Islet of Langerhans (tissue), 1 donor: ENCODE measurements around the gene DBP.
"Not testable (repeated sequence)": the region's sequence is repeated elsewhere in the genome, so short reads cannot be mapped to it uniquely, and the experiment has no call there.

Source experiments
- FAIRE-seq: peaks from one replicate; lab custom pipeline; 2011; peaks lifted over from hg19 to GRCh38; lab: Jason Lieb, UNC

DBP gene

DNA sequence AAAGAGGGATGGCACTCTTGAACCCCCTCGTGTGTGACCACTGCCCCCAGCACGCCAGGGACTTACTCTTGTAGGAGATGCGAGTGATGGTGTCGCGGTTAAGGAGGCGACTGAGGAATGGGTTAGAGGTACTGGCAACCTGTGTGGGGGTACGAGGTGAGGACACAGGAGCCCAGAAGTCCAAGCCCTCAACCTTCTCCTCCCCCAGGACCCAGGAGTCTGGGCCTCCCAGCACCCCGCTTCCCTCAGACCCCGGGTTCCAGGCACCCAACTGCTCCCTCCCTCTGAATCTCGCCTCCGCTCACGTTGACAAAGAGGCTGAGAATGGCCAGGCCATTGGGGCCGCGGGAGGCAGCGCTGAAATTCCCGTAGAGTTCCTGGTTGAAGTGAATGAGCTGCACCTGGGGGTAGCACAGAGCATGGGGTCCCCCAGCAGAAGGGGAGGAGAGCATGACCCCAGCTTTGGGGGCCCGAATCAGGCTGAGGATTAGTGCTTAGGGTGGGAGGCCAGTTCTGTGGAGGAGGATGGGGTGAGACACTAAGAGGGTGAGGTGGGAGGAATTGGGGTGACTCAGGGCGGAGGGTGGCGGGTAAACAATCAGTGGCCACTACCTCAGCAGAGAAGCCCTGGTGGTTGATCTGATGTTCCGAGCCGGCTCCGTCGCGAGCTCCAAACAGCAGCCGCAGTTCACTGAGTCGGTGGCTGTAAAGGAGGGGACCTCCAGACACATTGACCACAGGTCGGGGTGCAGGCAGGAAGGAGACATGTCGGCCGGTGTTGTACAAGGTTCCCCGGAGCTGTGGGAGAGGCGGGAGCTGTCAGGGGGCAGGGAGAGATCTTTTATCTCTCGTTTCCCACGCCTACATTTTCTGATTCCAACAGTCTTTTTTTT lies 2.5 kb upstream of the DBP start:
- no peak for FAIRE-seq

- FAIRE-seq, result no peak
Observed at GRCh38 chr19:48638831-48639381, 1.7 kb upstream of the DBP start.

- FAIRE-seq, result no peak
Observed at GRCh38 chr19:48637948-48638830, 1.0 kb upstream of the DBP start.

DNA sequence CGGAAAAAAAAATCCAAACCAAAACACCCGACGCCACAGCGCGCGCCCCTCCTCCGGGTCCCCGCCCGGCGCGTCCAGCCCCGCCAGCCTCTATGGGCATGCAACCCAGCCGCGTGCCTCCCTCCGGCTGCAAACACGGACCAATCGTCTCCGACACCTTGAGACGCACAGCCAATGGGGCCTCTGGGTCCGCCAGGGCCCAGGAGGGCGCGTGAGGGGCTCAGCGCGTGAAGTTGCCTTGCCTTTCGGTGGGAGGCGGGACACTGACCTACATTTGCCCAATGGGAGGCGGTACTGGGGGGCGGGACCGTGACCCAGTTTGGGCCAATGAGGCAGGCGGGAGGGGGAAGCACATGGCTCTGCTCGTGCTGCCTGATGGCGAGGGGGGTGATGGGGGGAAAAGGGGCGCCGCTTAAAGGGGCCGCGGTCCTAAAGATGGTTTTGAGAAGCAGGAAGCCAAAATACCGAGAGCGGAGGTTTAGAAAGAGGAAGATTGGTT lies 319 bp upstream of the DBP start:
- no peak for FAIRE-seq

DNA sequence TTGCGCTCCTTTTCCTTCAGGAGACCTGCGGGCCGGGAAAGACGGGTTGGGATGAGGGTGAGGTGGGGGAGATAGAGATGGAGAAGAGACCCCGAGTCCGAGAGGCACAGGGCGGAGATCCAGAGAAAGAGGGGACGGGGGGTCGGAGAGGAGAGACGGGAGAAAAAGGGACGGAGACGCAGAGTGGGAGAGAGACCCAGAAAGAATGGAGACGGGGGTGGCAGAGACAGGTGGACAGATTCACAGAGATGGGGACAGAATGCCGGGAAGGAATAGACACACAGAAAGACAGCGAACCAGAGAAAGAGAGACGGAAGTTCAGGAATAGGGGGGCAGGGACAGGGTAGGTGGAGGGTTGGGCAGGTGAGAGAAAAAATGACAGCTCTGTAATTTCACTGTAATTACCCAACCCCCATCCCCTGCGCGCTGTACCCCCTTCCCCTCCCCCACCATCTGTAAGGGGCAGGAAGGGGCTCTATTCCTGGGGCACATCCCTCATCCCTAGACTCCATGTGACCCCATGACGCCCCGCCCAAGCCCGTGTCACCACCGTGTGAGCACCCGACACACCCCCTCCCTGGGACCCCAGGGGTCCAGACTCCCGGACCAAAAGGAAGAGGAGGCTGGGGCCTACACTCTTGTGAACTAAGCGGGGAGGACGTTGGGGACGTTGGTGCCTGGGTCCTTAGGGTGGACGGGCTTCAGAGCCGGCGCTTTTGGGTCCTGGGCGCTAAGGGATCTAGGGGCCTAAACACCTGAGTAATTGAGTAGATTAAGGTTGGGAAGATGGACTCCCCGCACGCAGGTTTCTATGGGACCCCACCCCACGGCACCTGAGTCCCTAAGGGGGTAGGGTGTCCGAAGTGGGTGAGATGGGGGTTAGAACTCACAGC lies 967 bp downstream of the DBP start:
- FAIRE-seq, result no peak

DNA sequence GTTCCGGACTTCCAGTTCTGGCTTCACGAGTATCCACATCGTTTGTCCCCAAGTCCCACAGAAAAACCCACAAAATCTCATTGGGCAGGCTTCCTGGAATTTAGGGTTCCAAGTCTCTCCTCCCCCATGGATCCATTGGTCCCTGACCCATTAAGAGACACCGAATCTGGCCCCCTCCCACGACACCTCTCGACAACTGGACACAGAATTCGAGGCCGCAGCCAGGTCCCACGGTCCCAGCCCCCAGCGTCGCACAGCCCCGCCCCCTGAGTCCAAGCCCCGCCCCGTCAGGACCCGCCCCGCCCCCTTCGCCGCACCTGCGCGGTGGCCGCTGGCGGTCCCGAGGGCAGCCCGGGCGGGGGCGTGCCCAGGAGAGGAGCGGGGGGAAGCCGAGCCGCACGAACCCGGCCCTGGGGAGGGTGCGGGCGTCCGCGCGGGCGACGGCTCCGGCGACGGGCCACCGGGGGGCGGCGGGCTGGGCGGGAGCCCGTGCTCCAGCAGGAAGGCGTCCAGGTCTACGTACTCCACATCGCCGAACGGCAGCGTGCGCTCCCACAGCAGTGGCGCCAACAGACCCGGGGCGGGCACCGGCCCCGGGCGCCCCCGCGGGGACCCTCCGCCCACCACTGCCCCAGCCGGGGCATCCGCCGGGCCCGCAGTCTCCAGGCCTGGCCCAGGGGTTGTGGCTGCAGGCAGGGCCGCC lies 1.8 kb downstream of the DBP start:
- FAIRE-seq, result no peak

- FAIRE-seq, result peak; percentile 51
Observed at GRCh38 chr19:48634424-48635262, 2.5 kb downstream of the DBP start.

GRCh38 chr19:48634036-48634342 lies 3.2 kb downstream of the DBP start:
- FAIRE-seq, result no peak

- FAIRE-seq, result no peak
Observed at GRCh38 chr19:48633148-48634035, 3.8 kb downstream of the DBP start.

- FAIRE-seq, result no peak
Observed at GRCh38 chr19:48632692-48633147, 4.5 kb downstream of the DBP start.

- not testable (repeated sequence) for FAIRE-seq
Observed at GRCh38 chr19:48632286-48632685, 4.9 kb downstream of the DBP start.

GRCh38 chr19:48631225-48631624 lies 6.0 kb downstream of the DBP start:
- FAIRE-seq, result no peak

DNA sequence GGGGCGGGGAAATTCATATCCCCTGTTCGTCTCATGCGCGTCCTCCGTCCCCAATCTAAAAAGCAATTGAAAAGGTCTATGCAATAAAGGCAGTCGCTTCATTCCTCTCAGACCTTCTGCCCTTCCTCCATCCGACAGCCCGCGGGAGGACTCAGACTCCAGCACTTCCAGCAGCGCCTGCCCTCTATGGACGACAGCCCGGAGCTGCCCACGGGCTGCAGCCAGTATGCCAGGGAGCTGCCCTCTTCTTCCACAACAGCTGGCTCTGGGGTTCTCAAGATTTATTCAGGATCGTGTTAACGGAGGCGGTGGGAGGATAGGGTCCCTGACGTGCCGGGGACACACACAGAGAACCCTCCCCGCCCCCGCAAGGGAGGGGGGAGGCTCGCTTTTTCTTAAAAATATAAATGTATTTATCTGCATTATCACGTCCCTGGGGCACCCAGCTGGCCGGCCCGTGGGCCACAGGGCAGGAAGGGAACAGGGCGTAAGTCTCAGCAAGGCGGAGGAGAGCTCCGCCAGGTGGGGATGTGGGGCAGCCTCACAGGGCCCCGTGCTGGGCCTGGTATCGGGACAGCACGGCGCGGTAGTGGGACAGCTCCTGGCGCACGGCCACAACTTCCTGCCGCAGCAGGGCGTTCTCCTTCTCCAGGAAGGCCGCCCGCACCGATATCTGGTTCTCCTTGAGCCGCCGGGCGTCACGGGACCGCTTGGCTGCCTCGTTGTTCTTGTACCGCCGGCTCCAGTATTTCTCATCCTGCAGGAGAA lies 6.7 kb downstream of the DBP start:
- FAIRE-seq, result no peak

DNA sequence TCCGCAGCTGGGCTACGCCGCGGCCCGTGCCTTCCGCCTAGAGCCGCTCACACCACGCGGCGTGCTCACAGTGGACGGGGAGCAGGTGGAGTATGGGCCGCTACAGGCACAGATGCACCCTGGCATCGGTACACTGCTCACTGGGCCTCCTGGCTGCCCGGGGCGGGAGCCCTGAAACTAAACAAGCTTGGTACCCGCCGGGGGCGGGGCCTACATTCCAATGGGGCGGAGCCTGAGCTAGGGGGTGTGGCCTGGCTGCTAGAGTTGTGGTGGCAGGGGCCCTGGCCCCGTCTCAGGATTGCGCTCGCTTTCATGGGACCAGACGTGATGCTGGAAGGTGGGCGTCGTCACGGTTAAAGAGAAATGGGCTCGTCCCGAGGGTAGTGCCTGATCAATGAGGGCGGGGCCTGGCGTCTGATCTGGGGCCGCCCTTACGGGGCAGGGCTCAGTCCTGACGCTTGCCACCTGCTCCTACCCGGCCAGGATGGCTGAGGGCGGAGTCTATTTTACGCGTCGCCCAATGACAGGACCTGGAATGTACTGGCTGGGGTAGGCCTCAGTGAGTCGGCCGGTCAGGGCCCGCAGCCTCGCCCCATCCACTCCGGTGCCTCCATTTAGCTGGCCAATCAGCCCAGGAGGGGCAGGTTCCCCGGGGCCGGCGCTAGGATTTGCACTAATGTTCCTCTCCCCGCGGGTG lies 7.4 kb downstream of the DBP start:
- no peak for FAIRE-seq

DNA sequence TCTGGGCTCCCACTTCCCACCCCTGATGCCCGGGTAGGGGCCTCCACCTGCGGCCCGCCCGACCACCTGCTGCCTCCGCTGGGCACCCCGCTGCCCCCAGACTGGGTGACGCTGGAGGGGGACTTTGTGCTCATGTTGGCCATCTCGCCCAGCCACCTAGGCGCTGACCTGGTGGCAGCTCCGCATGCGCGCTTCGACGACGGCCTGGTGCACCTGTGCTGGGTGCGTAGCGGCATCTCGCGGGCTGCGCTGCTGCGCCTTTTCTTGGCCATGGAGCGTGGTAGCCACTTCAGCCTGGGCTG lies 7.9 kb downstream of the DBP start:
- no peak for FAIRE-seq

GRCh38 chr19:48628486-48629296 lies 8.5 kb downstream of the DBP start:
- no peak for FAIRE-seq

- no peak for FAIRE-seq
Observed at GRCh38 chr19:48627865-48628314, 9.3 kb downstream of the DBP start.
